GM19025 (cell line): Measurements from ENCODE around the gene SHROOM2.

Experiments
- ATAC-seq: cut with Tn5 transposase; IDR thresholded peaks from one replicate; pipeline ENCODE4 v1.9.1; 2021; ENCODE audit warnings: mild to moderate bottlenecking, low read depth, moderate library complexity; ENCODE audit not compliant: unreplicated experiment

Gene SHROOM2

DNA sequence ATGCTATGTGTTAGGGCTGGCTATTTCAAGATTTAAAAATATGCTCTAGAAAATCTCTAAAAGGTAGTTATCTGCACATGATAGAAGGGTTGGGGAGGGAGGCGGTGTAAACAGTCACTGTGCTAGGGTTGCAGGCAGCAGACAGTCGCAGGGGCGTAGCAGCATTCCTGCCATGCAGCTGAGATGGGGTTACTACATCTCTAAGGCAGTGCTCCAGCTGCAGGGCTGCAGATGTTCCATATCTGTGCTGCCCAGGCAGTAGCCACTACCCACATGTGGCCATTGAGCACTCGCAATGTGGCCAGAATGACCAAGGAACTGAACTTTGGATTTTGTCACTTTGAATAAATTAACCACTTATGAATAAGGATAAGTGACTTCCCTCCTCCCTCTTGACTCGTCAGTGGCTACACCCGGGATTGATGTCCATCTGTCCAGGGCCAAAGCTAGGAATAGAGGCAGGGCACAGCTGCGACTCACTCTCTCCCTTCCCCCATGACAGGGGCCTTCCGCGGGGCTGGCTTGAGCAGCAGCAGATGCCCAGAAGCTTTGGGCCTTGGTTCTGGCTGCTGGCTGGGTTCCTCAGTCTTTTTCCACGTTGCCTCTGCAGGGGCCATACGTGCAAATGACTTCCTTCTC is 101.5 kb downstream of the SHROOM2 start:
- ATAC-seq, result no peak

DNA sequence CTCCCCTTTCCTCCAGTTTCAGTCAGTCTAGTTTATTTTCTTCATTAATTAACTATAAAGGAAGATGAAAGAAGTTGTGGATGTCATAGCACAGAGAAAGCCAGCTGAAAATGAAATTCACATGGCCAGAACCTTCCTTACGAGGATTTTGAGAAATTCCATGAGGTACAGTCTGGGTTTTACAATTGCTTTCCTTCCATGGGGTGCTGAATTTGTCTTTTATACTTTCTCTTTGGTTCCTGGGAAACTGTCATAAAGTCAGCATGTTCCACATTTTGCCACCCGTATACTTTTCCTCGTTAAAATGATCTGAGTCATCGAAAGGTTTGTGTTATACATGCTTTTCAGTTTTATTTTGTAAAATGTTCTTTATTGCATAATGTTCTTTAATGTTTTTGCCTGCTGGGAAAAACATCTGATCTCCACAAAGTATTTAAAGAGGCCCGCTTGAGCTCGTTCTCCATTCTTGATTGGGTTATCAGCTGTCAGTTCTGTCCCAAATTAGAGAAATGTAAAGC is 102.8 kb downstream of the SHROOM2 start:
- no peak for ATAC-seq

DNA sequence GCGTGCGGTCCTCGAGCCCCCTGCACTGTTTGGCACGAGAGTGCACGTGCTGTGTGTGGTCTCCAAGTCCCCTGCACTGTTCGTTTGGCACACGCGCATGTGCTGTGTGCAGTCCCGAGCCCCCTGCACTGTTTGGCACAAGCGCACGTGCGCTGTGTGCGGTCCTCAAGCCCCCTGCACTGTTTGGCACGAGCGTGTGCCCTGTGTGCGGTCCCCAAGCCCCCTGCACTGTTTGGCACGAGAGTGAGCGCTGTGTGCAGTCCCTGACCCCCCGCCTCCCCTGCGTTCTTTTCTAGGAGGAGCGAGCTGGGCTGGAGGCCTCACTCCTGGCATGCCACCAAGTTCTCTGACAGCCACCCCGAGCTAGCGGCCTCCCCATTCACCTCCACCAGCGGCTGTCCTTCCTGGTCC is 104.5 kb downstream of the SHROOM2 start:
- ATAC-seq, result no peak

DNA sequence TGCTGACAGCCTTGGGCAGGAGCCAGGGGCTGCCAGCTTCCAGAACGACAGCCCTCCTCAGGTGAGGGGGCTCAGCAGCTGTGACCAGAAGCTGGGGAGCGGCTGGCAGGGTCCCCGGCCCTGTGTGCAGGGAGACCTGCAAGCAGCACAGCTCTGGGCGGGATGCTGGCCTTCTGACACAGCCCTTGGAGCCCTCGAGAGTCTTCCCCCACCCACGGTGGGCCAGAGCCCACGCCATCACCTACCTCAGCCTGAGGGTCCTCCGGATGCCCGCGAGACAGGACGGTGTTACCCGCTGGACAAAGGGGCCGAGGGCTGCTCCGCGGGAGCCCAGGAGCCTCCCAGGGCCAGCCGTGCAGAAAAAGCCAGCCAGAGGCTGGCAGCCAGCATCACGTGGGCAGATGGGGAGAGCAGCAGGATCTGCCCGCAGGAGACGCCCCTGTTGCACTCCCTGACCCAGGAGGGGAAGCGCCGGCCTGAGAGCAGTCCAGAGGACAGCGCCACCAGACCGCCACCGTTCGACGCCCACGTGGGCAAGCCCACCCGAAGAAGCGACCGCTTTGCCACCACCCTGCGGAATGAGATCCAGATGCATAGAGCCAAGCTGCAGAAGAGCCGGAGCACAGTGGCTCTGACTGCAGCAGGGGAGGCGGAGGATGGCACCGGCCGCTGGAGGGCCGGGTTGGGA is 109.1 kb downstream of the SHROOM2 start:
- no peak for ATAC-seq

DNA sequence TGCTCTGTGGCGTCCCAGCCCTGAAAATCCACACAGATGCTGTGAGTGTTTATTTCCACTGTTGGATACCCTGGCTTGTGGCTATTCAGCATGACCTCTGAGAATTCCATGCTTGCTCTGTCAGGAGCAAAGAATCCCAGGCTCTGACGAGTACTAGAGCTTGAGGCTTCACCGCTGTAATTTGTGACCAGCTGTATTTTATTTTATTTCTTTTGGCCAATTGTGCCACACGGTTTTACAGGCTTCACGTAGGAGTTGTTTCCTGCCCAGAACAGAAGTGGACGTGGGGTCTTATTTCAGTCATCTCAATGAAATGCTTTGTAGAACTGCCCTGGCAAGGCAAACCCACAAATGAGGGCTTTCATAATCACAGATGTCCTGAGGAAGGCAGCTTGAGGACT is 111.5 kb downstream of the SHROOM2 start:
- no peak for ATAC-seq

DNA sequence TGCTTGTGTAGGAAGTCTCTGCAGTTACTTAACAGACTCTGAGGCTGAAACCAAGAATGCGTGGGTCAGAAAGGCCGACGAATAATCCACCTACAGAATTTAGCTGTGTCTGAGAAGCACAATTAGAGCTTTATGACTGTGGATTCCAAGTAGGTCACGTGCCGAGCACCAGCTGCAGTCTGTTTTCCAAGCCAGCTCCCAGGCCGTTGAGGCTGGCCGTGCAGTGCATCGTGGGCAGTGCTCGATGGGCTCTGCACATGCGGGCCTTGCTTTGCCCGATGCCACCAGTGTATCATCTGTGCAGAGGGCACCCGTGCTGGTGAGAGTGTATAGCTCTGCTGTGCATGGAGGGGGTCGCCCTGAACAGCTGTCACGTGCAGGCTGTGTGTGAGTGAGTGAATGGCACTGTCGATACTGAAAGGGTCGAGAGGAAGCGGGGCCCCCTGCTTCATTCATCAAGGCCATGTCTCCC is 113.4 kb downstream of the SHROOM2 start:
- ATAC-seq, result no peak

DNA sequence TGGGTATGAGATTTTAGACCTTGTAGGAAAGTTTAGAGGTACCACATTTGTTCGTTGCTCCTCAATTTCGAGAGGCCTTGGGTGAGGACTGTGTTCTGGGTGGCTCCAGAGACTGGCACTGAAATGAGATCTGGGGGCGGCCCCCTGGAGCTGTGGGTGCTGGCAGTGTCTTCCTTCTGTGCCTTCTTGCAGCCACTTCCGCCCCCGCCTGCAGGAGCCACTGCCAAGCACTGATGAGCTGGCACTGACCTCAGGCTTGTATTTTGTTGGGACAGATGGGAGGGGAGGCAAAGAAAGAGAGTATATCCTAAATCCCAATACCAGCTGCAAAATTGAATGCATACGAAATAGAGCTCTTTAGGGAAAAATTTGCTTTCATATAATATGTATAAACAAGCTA is 116.4 kb downstream of the SHROOM2 start:
- ATAC-seq, result no peak

DNA sequence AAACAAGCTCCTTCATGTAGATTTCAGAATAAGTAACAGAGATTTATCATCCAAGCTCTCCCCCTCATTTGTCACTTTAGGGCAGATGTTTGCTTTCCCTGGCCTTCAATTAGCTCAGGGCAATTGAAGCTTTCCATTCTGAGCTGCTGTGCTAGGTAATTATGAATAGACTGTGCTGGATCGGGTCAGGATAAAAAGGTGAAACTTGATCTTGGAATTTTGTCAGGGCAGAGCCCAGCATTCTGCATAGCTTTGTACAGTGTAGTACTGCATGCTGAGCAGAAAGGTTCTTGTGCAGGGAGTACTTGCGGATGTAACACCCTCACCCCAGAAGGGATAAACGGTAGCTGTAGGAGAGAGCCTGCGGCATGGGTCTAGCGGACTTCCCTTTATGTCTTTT is 116.9 kb downstream of the SHROOM2 start:
- no peak for ATAC-seq

DNA sequence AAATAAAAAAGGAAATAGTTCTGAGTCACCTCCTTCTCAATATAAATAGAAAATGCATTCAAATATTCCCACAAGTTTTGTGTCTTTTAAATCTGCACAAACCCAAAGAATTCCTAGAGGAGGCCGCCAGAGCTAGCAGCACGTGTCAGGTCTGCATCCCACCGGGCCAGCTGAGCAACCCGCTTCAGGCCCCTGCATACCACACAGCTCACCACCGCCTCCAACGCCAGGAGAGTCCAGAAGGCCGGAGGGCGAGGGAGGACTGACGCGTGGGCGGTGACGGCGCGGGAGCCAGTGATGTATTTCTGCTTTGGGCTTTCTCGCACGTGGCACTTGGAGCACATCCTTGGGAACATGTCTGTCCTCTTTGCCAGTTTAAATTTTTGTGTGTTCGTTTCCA is 119.1 kb downstream of the SHROOM2 start:
- ATAC-seq, result no peak

DNA sequence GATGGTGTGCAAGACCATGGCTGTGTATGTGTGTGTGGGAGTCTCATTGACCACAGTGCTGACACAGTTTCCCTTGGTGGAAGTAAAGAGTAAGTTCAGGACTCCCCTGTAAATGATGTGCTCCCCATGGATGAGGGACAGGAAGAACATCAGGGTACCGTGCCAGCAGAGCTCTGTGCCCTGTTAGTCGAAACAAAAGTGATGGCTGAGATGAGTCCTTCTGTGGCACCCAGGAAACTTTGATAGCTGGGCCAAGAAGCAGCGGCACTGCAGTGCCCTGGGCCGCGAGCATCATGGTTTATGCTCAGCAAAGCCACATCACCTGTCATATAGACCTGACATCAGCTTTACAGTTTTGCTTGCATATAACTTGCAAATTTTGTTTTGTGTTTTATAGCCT is 119.5 kb downstream of the SHROOM2 start:
- no peak for ATAC-seq

DNA sequence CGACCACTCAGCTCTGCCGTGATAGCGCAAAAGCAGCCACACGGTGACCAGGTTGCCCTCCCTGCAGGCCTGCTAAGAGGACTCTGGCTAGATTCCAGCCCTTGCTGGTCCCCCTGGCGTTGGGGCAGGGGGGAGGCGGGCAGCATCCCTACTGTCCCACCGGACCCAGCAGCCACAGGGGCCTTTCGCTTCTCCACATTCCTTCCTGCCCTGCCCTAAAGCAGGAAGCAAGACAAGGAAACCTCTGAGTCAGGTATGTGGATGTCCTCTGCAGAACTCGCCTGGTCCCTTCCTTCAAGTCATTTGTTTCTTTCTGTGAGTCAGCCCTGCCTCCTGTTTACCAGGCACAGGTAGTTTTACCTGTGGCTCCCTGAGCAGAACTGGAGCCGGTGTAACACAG is 120.7 kb downstream of the SHROOM2 start:
- ATAC-seq, result no peak

DNA sequence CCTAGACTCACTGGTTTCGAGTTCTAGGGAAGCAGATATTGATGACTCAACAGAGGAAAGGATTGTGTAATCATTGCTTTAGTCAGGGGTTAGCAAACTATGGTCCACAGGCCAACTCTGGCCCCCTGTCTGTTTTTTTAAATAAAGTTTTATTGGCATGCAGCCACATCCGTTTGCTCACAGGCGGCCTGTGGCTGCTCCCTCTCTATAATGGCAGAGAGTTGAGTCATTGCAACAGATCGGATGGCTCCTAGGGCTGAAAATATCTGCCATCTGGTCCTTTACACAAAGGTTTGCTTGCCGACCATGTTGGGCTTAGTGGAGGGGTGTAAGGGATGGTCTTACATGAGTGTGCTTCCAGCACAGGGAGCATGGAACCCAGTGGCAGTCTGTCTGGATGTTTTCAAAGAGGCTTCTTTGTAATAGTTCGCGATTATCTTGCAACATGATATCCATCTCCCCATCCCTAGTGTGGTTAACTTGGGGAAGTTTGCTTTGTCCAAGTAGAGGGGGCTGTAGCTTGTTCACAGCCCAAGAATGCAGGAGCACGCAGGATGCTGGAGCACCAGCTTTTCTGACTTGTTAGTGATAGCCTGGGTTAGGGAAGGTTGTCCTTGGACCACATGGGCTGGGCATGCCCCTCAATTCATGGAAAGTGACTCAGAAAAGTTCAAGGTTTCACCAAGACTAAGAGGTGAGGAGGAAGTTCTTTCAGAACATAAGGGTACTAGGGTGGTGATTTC is 121.6 kb downstream of the SHROOM2 start:
- no peak for ATAC-seq

DNA sequence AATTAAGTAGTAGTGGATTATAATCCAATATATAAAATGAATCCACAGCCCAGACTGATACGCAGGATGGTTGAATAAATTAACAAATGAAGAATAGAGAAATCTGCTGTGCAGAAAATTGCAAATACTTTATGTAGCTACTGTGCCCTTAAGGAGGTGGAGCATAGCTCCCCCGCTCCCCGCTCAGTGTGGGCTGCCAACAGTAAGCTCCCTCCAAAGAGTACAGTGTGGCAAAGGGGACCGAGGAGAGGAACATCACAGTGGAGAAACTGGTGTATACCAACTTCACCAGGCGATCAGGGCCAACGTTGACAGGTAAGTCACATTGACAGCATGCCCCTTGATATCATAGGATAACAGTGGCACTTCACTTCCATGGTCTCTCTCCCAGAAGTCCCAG is 123.0 kb downstream of the SHROOM2 start:
- no peak for ATAC-seq

DNA sequence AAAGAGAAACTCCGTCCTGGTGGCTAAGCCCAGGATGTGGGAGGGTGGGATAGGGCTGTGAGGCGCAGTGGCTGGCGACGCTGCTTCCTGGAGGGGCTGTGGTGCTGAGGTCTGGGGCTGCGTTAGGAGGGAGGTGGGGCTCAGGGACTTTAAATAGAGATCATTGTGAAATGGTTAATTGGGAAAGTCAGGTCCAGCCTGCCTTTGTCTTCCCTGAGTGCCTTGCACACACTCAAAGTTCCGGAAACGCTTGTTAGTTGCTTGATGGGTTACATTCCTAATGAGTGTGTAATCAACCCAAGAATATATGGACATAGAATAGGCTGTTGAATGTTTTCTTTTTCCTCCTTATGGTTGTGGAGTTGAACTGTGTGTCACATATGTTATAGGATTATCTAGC is 125.3 kb downstream of the SHROOM2 start:
- ATAC-seq, result no peak

DNA sequence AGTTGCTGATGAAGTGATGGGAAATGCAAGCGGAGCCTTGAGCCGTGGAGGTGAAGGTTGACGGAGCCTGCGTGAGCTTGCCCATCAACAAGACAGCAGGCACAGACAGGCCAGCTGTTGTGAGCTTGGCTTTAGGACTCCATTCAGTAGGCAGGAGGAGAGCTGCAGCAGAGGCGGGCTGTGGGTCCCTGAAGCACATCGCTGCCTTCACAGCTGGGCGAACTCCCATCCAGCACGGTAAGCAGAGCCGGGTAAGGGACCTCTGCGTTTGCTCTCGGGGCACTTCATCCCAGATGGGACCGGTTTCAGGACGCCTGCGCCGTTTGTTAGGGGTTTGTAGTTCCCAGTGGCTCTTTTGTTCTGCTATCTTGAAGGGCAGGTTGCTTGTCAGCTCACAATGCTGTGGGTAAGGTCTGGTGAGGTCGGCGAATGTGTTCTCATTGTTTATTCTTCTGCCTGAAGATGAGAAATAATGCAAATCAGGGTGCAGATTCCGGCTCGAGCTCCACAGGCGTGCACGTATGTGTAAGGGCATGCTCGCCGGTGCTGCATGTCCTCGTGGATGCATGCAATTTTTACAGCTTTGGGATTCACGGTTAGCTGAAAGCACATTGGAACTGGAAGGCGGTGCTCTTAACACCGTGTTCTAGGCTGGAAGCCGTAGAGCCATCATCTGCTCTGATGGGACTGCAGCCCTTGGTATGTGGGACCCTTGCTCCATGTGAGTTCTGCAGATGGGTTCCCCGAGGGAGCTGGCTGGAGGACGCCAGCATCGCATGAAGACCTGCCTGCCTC is 126.3 kb downstream of the SHROOM2 start:
- ATAC-seq, result no peak

DNA sequence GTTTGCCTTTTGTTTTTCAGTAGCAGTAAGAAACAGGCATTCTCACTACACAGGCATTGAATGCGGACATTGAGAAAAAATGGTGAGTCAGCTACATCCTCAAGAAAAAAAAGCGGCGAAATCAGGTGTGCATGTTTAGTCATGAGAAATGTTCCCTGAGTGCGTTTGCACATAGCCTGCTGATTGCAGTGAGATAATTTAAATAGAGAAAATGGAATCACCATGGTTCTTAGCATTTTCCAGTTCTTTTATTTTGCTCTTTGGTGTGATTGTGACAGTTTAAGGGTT is 126.9 kb downstream of the SHROOM2 start:
- ATAC-seq, result no peak

DNA sequence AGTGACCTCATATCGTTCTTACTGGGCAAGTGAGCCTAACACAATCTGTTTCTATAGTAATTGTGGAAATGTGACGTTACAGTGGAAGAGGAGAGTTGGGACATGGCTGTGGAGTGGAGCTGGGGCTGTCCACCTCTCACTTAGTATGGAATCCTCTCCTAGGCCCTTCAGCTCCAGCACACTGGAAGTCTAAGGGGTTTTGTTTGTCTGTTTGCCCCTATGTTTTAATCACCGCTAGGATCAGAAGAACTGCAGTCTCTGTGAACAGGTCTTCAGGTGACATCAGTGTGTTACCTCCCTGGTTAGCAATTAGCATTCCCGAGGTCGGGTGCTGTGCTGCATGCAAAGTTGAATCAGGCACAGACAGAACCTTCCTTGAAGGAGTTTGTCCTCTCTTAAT is 131.6 kb downstream of the SHROOM2 start:
- no peak for ATAC-seq

DNA sequence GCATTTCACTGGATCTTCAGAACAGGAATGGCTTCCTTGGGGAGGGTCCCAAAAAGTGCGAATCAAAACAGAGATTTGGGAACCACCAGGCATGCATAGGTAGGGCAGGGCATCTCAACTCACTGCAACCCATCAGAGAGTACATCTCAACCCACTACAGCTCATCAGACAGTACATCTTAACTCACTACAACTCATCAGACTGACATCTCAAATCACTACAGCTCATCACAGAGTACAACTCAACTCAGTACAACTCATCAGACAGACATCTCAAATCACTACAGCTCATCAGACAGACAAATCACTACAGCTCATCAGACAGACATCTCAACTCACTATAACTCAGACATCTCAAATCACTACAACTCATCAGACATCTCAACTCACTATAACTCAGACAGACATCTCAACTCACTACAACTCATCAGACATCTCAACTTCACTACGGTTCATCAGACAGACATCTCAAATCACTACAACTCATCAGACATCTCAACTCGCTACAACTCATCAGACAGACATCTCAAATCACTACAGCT is 133.5 kb downstream of the SHROOM2 start:
- ATAC-seq, result no peak

DNA sequence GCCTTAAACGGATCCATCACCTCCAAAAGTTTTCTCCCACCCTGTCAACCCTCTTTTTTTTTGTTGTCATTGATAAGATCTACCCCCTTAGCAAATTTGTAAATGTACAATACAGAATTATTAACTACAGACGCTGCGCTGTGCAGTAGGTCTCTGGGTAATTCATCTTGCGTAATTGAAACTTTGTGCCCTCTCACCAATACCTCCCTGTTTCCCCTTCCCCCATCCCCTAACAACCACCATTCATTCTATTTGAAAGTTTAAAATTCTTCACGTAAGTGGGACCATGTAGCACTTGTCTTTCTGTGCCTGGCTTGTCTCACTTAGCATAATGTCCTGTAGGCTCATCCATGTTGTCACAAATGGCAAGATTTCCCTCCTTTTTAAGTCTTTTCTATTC is 135.2 kb downstream of the SHROOM2 start:
- ATAC-seq, result no peak

DNA sequence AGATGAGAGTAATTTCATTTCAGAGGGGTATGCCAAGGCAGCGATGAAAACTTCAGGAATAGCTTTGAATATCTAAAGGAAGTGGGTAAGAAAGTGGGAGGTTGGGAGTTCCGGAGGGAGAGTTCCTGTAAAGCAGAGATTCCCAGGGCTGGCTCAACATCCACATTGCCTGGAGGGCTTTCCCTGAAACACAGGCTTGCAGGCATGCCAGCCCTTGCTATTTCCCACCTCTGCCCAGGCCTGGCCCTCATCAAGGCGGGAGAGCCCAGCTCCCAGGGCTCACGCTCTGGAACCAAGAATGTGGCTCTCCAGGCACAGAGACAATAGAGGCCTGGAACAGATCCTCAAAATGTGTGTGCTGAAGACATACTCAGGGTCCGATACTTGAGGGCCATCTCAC is 137.1 kb downstream of the SHROOM2 start:
- no peak for ATAC-seq

DNA sequence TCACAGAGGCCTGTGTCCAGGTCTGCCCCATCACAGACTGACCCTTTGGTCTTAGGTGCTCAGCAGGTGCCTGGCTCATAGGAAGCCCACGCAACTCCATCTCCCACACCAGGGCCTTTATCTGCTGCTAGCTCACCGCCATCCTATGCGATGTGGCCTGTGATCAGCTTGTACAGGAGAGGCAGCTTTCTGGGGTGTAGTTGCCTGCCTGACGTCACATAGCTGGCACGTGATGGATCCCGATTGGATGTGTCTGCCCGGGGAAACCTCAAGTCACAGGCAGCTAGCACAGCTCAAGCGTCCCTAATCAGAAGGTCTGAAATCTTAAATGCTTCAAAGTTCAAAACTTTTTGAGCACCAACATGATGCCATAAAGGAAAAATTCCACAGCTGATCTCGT is 139.8 kb downstream of the SHROOM2 start:
- ATAC-seq, result no peak
